ENCODE data around the gene STH.
"Not testable (repeated sequence)": the region's sequence is repeated elsewhere in the genome, so short reads cannot be mapped to it uniquely, and the experiment has no call there.

STH gene, protein sequence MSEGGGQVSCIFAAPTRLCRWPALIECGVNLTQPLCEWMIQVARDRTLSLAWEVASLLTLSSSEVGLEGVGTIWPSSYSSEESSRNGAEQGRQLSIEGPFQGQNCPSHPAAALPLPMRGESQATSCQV

DNA sequence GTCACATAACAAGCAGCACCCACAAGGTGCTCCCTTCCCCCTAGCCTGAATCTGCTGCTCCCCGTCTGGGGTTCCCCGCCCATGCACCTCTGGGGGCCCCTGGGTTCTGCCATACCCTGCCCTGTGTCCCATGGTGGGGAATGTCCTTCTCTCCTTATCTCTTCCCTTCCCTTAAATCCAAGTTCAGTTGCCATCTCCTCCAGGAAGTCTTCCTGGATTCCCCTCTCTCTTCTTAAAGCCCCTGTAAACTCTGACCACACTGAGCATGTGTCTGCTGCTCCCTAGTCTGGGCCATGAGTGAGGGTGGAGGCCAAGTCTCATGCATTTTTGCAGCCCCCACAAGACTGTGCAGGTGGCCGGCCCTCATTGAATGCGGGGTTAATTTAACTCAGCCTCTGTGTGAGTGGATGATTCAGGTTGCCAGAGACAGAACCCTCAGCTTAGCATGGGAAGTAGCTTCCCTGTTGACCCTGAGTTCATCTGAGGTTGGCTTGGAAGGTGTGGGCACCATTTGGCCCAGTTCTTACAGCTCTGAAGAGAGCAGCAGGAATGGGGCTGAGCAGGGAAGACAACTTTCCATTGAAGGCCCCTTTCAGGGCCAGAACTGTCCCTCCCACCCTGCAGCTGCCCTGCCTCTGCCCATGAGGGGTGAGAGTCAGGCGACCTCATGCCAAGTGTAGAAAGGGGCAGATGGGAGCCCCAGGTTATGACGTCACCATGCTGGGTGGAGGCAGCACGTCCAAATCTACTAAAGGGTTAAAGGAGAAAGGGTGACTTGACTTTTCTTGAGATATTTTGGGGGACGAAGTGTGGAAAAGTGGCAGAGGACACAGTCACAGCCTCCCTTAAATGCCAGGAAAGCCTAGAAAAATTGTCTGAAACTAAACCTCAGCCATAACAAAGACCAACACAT, at the start of gene STH:
Gene STH, plus strand, starts transcription at position 264 of the 913 bp plus-strand sequence. Its CDS starts 30 bp downstream, at position 294.
- DNase-seq: no peak

- DNase-seq: no peak
Observed at GRCh38 chr17:45949755-45950320, 49.2 kb upstream of the STH start.

DNA sequence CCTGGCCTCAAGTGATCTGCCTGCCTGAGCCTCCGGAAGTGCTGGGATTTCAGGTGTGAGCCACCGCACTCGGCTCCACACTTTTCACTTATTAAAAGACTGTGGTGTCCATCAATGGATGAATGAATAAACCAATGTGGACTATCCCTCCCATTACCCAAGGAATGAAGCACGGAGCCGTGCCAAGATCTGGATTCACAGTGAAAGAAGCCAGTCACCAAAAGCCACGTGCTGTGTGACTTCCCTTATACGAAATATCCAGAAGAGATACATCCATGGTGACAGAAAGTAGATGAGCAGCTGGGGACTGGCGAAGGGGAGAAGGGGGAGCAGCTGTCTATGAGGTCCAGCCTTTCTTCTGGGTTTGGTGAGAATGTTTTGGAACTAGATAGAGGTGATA, 48.2 kb upstream of the STH start:
- no peak for DNase-seq

DNA sequence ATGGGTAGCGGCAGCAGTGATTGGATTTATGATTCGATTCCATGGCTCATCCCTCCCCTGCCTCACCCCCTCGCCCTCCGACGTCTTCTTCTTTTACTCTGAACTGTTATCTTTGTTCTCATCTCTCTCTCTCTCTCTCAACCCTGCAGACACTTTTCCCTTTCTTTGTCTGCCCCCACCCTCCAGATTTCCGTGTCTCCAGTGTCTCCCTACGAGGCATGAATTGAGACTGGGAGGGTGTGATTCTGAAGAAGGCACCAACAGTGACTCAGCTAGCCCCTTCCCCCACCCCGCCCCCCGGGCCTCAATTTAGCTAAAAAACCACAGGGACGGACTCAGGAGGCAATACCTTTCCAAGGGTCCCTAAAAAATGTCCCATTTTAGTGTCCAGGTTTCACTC, 47.6 kb upstream of the STH start:
- no peak for DNase-seq

GRCh38 chr17:45951941-45952340, 47.1 kb upstream of the STH start:
- no peak for DNase-seq

- DNase-seq: no peak
Observed at GRCh38 chr17:45952814-45953320, 46.2 kb upstream of the STH start.

GRCh38 chr17:45953561-45953960, 45.5 kb upstream of the STH start:
- DNase-seq: no peak

DNA sequence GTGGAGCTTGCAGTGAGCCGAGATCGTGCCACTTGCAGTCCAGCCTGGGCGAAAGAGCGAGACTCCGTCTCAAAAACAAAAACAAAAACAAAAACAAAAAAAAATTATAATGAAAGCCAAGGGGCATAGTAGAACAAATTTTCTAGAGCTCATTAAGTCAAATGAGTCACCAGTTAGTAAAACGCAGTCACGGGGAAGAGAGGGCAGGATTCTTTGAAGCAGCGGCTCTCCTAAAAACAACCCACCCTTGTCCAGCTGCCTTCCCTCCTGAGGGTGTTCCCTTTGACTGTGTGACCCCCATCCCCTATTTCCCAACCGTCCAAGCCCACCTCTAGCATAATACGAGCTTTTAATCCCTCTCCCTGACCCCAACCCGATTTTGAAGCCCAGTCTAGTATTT, 44.1 kb upstream of the STH start:
- no peak for DNase-seq

DNA sequence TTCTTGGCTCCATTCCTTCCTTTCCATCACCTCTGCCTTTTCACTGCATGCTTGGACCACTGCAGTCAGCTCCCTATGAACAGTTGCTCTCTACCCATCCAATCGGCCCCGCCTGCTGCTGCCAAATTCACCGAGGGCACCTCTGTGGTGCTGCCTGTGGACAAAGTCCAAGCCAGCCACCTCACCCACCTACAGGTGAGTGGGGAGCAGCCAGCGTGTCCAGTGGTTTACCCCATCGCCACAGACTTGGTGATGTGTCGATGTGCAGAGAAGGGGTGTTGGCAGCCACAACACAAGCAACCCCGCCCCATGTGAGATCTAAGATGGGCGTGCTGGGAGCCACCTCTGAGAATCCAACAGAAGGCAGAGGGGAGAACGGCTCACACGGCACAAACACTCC, 43.7 kb upstream of the STH start:
- no peak for DNase-seq

DNA sequence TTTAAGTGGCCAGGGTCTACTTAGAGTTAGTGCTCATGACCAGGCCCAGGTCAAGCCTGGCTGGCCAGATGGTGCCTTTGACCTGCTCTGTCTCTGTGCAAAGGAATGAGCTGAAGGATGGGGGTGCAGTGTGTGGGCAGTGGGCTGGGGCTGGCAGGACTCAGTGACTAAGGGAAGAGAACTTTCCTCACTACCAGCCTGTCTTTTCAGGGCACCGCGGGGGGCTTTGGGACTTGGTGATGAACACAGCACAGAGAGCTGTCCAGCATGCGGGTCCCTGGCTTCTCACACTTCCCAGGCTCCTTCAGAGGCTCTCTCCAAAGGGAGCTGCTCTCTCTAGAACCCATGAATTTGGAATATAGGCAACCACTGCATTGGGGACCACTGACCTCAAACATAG, 43.0 kb upstream of the STH start:
- no peak for DNase-seq

DNA sequence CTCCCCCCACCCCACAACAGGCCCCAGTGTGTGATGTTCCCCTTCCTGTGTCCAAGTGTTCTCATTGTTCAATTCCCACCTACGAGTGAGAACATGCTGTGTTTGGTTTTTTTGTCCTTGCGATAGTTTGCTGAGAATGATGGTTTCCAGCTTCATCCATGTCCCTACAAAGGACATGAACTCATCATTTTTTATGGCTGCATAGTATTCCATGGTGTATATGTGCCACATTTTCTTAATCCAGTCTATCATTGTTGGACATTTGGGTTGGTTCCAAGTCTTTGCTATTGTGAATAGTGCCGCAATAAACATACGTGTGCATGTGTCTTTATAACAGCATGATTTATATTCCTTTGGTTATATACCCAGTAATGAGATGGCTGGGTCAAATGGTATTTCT, 42.3 kb upstream of the STH start:
- not testable (repeated sequence) for DNase-seq

GRCh38 chr17:45958307-45958706, 40.7 kb upstream of the STH start:
- no peak for DNase-seq

- no peak for DNase-seq
Observed at GRCh38 chr17:45958994-45959665, 39.9 kb upstream of the STH start.

- no peak for DNase-seq
Observed at GRCh38 chr17:45960311-45960710, 38.7 kb upstream of the STH start.

DNA sequence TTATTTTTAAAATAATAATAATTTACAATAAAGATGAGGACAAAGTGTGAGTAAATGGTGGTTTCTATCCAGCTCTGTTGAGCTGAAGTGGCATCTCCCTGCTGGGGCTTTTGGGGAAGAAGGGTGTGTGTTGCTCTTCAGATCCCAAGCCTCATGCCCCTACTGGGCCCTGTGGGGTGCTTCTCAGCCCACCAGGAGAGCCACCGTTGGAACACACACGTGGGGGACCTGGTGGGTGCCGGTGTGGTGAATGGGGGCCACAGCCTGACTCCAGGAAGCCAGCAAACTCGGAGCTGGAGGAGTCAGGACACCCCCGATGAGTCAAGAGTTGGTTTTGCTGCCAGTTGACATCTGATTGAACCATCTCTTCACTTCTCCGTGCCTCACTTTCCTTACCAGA, 37.8 kb upstream of the STH start:
- DNase-seq: no peak

- DNase-seq: no peak
Observed at GRCh38 chr17:45962221-45962972, 36.7 kb upstream of the STH start.

DNA sequence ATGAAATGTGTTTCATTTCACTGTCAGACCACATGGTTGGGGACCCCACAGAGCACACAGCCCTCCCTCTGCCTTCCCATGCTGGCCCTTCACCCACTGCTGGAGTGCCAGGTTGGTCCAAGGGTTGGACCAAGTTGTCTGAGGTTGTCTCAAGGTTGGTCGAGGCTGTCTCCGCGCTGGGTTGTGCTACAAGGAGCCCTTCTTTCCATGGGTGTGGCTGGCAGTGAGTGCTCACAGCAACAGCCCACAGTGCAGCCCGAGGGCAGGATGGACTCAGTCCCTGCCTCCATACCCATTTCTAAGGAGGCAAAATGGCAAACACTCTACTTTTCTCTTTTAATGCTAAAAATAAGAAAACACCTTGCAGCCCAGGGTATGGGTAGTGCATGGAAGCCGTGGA, 35.8 kb upstream of the STH start:
- DNase-seq: no peak

- DNase-seq: no peak
Observed at GRCh38 chr17:45963889-45964288, 35.2 kb upstream of the STH start.

GRCh38 chr17:45964634-45965033, 34.4 kb upstream of the STH start:
- no peak for DNase-seq

- DNase-seq: no peak
Observed at GRCh38 chr17:45965812-45966211, 33.2 kb upstream of the STH start.

DNA sequence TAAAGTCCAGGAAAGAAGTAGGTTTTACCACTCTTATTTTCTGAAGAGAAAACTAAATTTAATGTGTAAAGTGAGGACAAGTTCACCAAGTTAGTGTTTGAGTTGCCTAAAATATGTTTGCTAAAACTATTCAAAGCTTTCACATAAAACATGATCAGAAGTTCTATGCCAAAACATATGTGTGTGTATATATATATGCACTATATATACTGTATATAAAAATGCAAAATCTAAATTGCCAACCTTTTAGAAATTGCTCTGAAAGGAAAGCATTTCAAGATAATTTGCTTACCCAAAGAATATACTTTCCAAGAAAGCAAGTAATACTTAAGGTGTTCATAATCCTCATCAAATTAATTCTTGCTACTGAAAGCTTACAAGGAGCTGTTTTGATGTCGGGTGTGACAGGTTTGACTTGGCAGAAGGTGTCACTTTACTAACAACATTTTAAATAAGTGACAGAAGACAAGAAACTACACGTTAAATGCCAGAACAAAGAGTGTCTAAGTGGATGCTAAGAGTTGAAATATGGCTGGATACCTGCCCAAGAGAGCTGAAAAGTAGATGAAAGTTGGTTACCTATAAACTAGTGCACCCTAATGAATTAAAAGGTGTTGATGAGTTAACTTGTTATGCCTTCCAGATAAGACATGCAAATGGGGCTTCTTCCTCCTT, 32.3 kb upstream of the STH start:
- no peak for DNase-seq

DNA sequence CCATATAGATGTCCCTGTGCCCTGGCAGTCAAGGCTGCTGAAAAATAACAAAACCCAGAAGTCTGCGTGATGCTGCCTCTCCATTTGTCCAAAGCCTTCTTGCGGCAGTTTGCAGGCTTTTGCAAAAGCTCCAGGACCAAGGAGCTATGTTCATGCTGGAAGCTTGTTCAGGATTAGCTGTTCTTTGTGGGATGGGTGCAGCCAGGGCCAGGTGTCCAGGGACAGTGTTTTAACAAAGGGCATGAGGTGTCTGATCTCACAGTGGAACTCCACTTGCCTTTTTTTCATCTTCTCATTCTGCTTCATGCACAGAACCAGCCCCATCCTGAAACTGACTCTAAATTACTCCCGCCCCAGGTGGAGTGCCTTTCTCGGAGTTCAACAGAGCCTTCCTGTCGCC, 31.7 kb upstream of the STH start:
- DNase-seq: no peak
